GM12872 (cell line): ENCODE results near the gene FAM133A.

Experiments used
- CTCF ChIP-seq: IDR thresholded peaks from 3 replicates; pipeline ENCODE4 v1.5.1; 2011; ENCODE audit warnings: low read depth, mild to moderate bottlenecking, low read length, moderate library complexity; ENCODE audit not compliant: insufficient read depth

FAM133A gene

GRCh38 chrX:93673869-93674271 is at the start of gene FAM133A:
FAM133A (plus strand) TSS chrX:93674206; CDS start chrX:93709420, 35,214 bp downstream.
- no peak for TF ChIP-seq CTCF

GRCh38 chrX:93637591-93637990 is 36.4 kb upstream of the FAM133A start:
- TF ChIP-seq CTCF = no peak

- TF ChIP-seq CTCF = no peak
These were observed 24.6 kb upstream of the FAM133A start for GRCh38 chrX:93649381-93649780.

GRCh38 chrX:93660575-93660974 is 13.4 kb upstream of the FAM133A start:
- no peak for TF ChIP-seq CTCF

- TF ChIP-seq CTCF = no peak
These were observed 744 bp upstream of the FAM133A start, which contains the start of gene NAP1L3 for GRCh38 chrX:93673056-93673868. NAP1L3 (minus strand) TSS chrX:93673578; CDS start chrX:93673304, 274 bp downstream.

GRCh38 chrX:93695981-93696380 is 22.0 kb downstream of the FAM133A start:
- no peak for TF ChIP-seq CTCF

- TF ChIP-seq CTCF = no peak
These were observed 29.7 kb downstream of the FAM133A start for GRCh38 chrX:93703701-93704100.
